HG02571 (cell line): ENCODE data around the gene FEM1C.
"Not testable (repeated sequence)": the region's sequence is repeated elsewhere in the genome, so short reads cannot be mapped to it uniquely, and the experiment has no call there.

Experiments
- ATAC-seq: cut with Tn5 transposase; IDR thresholded peaks from one replicate; pipeline ENCODE4 v1.9.1; 2021; ENCODE audit warnings: mild to moderate bottlenecking, moderate library complexity; ENCODE audit not compliant: unreplicated experiment

FEM1C gene

DNA sequence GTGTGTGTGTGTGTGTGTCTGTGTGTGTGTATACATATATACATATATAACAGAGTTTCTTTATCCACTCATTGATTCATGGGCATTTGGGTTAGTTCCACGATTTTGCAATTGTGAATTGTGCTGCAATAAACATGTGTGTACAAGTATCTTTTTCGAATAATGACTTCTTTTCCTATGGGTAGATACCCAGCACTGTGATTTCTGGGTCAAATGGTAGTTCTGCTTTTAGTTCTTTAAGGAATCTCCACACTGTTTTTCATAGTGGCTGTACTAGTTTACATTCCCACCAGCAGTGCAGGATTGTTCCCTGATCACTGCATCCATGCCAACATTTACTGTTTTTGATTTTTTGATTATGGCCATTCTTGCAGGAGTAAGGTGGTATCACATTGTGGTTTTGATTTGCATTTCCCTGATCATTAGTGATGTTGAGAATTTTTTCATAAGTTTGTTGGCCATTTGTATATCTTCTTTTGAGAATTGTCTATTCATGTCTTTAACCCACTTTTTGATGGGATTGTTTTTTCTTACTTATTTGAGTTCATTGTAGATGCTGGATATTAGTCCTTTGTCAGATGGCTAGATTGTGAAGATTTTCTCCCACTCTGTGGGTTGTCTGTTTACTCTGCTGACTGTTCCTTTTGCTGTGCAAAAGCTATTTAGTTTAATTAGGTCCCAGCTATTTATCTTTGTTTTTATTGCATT is 65.3 kb downstream of the FEM1C start:
- ATAC-seq: not testable (repeated sequence)

DNA sequence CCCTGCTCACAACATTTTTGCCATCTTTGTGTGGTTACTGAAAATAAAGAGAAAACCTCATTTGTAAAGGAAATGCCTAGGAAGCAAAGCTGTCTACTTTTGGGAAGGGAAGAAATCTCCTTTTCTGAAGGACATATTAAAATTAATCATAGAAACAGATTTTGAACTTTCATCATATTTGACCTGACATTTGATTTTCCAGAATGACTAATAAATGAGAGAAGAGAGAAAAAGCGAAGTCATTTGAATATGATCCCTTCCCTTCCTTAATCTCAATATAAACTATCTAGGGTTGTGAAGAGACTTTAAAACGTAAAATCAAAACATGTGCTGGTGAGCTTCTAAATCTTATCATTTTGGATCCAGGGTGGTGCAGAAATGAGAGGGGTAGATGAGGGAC is 66.3 kb downstream of the FEM1C start:
- no peak for ATAC-seq

DNA sequence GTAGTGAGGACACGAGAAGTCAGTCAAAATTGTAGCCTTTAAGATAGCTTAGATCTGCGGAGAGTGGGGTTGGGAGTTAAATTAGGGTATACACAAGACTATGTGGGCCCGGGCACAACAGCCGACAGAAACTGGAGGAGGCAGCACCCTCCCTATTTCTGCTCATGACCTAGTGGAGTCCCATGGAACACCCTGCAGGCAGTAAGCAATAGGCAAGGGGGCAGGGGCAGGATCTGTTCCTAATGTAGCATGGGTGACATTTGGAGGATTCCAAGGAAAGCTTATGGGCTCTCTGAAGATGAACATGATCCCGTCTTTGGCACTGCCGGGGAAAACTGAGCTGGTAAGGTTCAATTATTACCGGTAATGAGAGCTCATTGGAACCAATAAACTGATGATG is 67.0 kb downstream of the FEM1C start:
- ATAC-seq: no peak

DNA sequence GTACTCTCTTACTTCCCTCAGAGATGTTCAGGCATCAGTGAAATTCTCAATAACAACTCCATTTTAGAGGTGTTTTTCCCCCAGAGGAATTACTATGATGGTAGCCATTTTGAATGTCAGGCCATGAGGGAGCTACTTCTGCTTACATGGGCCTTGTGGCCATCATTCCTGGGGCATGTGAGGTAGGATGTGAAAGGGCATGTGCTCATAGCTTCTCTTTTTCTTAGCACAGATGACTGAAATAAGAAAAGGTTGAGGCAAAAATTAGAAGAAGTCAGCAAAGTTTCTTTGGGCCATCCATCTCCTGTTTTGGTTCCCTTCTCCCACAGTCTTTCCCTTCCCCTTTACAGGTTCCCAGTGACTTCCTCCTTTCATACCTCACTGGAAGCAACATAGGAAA is 68.8 kb downstream of the FEM1C start:
- no peak for ATAC-seq

DNA sequence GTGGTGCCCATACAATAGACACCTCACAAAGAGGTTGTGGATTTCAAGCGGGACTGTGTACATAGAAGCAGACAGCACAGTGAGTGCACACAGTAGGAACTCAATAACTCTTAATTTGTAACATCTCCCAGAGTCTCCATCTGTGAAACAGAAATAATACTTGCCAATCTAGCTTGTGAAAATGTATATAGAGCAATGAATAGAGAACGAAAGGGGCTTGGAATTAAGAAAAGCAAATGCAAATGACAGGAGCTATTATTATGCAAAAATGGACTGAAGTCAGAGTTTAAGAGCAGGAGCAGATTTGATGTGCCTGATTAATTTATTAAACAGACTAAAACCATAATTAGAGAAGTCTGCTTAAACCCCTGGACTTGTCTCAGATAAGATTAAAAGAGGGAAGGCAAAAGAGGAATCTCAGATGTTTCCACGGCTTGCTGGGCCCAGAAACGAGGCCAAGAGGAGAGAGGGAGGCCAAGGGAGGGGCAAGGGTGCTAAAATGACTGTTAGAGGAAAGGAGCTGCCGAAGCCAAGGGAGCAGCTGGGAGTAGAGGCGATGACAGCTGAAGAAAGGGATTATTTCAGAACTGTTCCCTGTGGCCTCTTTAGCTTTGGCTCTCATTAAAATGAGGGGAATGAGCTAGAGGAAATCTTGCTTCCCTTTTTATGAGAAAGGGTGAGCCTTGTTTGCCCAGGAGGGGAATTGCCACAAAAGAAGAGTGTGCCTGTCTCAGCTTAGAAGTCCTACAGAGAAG is 72.1 kb downstream of the FEM1C start:
- no peak for ATAC-seq

DNA sequence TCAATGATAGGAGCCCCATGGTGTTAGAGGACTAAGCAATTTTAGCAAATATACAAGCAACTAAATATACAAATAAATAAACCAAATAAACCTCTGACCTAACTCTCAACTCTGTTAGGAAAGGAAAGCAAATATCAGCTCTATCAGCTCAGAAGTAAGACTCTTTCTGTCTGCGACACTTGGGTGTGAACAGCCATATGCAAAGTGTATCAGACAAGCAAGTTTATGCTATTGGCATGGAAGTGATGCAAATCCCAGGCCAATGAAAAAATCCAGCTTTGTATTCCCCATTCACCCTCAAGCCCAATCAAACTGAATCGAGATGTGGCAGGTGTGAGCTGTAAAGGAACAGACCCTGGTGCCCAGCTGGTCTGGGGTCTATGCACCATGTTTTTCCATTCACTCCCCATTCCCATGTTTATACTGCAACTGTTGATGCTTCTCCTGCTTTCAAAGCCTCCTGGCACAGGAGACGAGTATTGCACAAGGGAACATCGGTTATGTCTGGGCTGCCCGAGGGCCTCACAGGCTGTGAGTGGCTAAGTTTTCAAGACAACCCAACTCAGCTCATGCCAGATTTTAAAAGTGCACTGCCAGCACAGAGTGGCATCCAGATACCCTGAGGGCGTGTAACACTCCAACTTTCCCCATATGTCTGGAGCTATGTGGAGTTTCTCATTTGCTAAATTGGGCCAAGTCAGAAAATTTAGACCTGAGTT is 73.1 kb downstream of the FEM1C start:
- ATAC-seq: no peak

DNA sequence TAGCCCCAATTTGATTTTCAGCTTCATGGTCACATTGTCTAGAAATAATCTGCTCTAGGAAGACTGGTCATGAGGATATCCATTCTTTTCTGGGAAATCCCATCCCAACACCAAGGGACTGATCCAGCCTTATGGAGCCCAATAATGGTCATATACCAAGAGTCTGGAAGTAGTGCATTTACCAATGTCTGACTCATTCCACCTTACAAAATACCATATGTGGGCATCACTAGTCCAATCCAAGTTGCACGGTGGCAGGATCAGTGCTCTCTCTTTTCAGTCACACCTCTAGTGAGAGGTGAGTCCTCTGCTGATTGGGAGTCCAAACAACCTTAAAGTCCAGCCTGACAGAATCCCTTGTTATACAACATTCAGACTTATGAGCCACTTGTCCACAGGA is 73.7 kb downstream of the FEM1C start:
- no peak for ATAC-seq
